Activated naive CD4-positive, alpha-beta T cell treated with anti-CD3 and anti-CD28 coated beads, Interleukin-2, amount 50 U/mL, for 16 hours (primary cell): ENCODE data around the gene CACHD1.

Experiments used
- DNase-seq: peaks from one replicate; pipeline ENCODE4 v3.0.0-alpha.2; 2020

CACHD1 gene

GRCh38 chr1:64525116-64525686 is 55.3 kb downstream of the CACHD1 start:
- no peak for DNase-seq

GRCh38 chr1:64526312-64526711 is 56.4 kb downstream of the CACHD1 start:
- no peak for DNase-seq

- no peak for DNase-seq
These were observed 57.2 kb downstream of the CACHD1 start for GRCh38 chr1:64527165-64527564.

GRCh38 chr1:64527786-64528185 is 57.9 kb downstream of the CACHD1 start:
- no peak for DNase-seq

GRCh38 chr1:64530969-64531692 is 61.2 kb downstream of the CACHD1 start:
- DNase-seq, result no peak

- DNase-seq, result no peak
These were observed 62.7 kb downstream of the CACHD1 start for GRCh38 chr1:64532646-64533045.

- no peak for DNase-seq
These were observed 66.3 kb downstream of the CACHD1 start for GRCh38 chr1:64535938-64536835.

- no peak for DNase-seq
These were observed 67.0 kb downstream of the CACHD1 start for GRCh38 chr1:64536836-64537490.

GRCh38 chr1:64537942-64538341 is 68.0 kb downstream of the CACHD1 start:
- no peak for DNase-seq

GRCh38 chr1:64538389-64538788 is 68.5 kb downstream of the CACHD1 start:
- no peak for DNase-seq

- no peak for DNase-seq
These were observed 69.4 kb downstream of the CACHD1 start for GRCh38 chr1:64539289-64539688.

GRCh38 chr1:64539781-64540218 is 69.9 kb downstream of the CACHD1 start:
- DNase-seq, result no peak

GRCh38 chr1:64540265-64540791 is 70.4 kb downstream of the CACHD1 start:
- no peak for DNase-seq

- DNase-seq, result no peak
These were observed 72.2 kb downstream of the CACHD1 start for GRCh38 chr1:64542118-64542517.

- no peak for DNase-seq
These were observed 73.9 kb downstream of the CACHD1 start for GRCh38 chr1:64543831-64544230.

- no peak for DNase-seq
These were observed 75.4 kb downstream of the CACHD1 start for GRCh38 chr1:64545118-64545843.

GRCh38 chr1:64546013-64546412 is 76.1 kb downstream of the CACHD1 start:
- no peak for DNase-seq

GRCh38 chr1:64549464-64550239 is 79.7 kb downstream of the CACHD1 start:
- DNase-seq, result no peak

GRCh38 chr1:64550510-64550909 is 80.6 kb downstream of the CACHD1 start:
- no peak for DNase-seq

GRCh38 chr1:64550946-64551605 is 81.1 kb downstream of the CACHD1 start:
- no peak for DNase-seq

- DNase-seq, result no peak
These were observed 83.4 kb downstream of the CACHD1 start for GRCh38 chr1:64553285-64553684.
